ENCODE measurements around the gene MITF.

MITF gene

GRCh38 chr3:69963643-69964042, 224.4 kb downstream of the MITF start:
- no peak for DNase-seq (ENCODE audit: low spot score)

- DNase-seq (ENCODE audit: low spot score), result peak; percentile 84
Measured at GRCh38 chr3:69967156-69967555, 227.9 kb downstream of the MITF start.

- no peak for DNase-seq (ENCODE audit: low spot score)
Measured at GRCh38 chr3:69970827-69971226, 231.6 kb downstream of the MITF start.

GRCh38 chr3:69972672-69973071, 233.4 kb downstream of the MITF start:
- no peak for DNase-seq (ENCODE audit: low spot score)

GRCh38 chr3:69976021-69976420, 236.8 kb downstream of the MITF start:
- no peak for DNase-seq (ENCODE audit: low spot score)

GRCh38 chr3:69983546-69984265, 244.4 kb downstream of the MITF start:
- no peak for DNase-seq (ENCODE audit: low spot score)

GRCh38 chr3:69985266-69985665, 246.0 kb downstream of the MITF start:
- no peak for DNase-seq (ENCODE audit: low spot score)

- DNase-seq (ENCODE audit: low spot score), result no peak
Measured at GRCh38 chr3:69986419-69986818, 247.2 kb downstream of the MITF start.

GRCh38 chr3:69987833-69988232, 248.6 kb downstream of the MITF start:
- DNase-seq (ENCODE audit: low spot score), result peak; percentile 58

- DNase-seq (ENCODE audit: low spot score), result no peak
Measured at GRCh38 chr3:69993757-69994156, 254.5 kb downstream of the MITF start.

GRCh38 chr3:69994919-69995318, 255.7 kb downstream of the MITF start:
- no peak for DNase-seq (ENCODE audit: low spot score)

- peak; percentile 88 for DNase-seq (ENCODE audit: low spot score)
Measured at GRCh38 chr3:69997631-69998307, 258.5 kb downstream of the MITF start.

- no peak for DNase-seq (ENCODE audit: low spot score)
Measured at GRCh38 chr3:69998759-69999139, 259.5 kb downstream of the MITF start.

- peak; percentile 82 for DNase-seq (ENCODE audit: low spot score)
Measured at GRCh38 chr3:69999140-70000027, 260.1 kb downstream of the MITF start, which contains the start of gene SAMMSON. Gene SAMMSON, plus strand, starts transcription at chr3:69999733.

GRCh38 chr3:70000028-70000410, 260.8 kb downstream of the MITF start:
- DNase-seq (ENCODE audit: low spot score), result no peak

GRCh38 chr3:70000563-70001081, 261.4 kb downstream of the MITF start:
- peak; percentile 72 for DNase-seq (ENCODE audit: low spot score)

- DNase-seq (ENCODE audit: low spot score), result no peak
Measured at GRCh38 chr3:70003119-70003518, 263.9 kb downstream of the MITF start.

GRCh38 chr3:70006089-70006488, 266.8 kb downstream of the MITF start:
- DNase-seq (ENCODE audit: low spot score), result no peak

GRCh38 chr3:70010346-70010745, 271.1 kb downstream of the MITF start:
- no peak for DNase-seq (ENCODE audit: low spot score)

- DNase-seq (ENCODE audit: low spot score), result no peak
Measured at GRCh38 chr3:70011582-70011981, 272.3 kb downstream of the MITF start.
